GM19193 (cell line): Measurements from ENCODE around the gene ZFYVE9.

Source experiments
- POLR2A ChIP-seq: IDR thresholded peaks from 4 replicates; pipeline ENCODE4 v1.6.1; 2011; ENCODE audit not compliant: insufficient read depth, insufficient read length; ENCODE audit errors: extremely low read depth

Gene ZFYVE9

DNA sequence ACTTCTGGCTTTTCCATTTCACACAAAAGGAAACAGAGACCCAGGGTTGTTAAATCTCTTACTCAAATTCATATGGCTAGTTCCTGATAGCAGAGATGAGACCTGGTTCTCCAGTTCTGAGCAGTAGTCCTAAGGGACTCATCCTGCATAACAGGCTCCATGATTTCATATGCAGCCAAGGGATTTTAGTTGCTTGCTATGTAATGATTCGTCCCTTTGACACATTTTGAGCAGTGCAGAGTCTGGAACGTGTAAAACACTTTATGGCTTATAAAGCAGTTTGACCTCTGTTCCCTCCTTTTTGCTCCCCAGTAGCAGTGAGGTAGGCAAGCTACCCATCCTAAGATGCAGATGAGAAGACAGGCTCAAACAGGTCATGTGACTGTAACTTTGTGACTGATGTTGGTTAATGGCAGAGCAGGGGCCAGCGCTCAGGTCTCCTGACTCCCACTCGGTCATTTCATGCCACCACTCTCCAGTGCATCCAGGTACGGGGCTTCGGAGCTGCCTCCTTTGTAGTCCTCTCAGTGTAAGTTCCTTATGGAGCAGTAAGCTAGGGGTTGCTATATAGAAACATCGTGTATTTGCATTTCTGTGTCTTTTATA, 199.9 kb downstream of the ZFYVE9 start:
- TF ChIP-seq POLR2A, result no peak

DNA sequence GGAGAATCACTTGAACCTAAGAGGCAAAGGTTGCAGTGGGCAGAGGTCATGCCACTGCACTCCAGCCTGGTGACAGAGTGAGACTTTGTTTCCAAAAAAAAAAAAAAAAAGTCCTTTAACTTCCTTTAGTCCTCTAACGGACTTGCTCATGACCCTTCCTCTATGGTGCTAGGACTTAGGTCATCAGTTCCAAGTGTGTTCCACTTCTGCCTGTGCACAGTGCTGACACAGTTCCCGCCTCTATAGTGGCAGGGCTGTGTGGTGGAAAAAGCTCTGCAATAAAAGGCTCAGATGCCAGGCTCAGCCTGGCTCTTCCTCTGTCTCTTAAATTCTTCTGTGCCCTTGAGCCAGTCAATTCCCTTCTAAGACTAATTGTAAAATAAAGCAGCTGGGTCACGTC, 202.1 kb downstream of the ZFYVE9 start:
- TF ChIP-seq POLR2A, result no peak

DNA sequence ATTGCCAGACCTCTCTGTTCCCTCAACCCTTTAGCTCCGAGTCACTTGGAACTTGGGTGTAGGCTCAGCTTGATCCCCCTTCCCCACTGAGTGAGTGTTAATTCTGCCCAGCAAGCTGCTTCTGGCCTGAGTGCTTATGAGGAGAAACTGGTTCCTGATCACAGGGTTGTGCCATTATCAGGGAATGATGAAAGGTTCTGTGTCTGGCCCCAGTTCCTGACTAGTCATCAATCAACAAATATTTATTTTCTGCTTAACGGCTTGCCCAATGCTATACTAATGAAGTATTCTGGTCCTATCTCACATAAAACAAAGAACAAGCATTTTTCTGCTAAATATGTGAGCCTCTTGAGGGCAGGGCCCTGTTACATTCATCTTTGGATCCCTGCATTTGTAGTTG, 203.4 kb downstream of the ZFYVE9 start:
- TF ChIP-seq POLR2A, result no peak

DNA sequence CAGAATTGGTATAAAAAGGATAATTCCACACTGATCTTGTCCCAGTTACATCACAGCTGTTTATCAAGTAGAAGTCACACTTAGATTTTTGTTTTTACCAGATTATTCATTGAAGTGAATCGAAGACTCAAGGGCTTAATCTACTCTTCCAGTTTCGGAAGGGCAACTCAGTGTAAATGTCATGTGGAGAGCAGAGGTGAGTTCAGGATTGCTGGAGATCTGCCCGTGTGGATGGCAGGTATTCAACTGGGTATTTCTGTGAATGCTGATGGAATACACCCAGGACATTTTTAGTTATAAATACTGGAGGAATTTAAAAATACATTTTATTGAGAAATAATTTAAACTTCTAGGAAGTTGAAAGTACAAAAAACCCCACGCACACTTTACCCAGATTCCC, 204.8 kb downstream of the ZFYVE9 start:
- no peak for TF ChIP-seq POLR2A

DNA sequence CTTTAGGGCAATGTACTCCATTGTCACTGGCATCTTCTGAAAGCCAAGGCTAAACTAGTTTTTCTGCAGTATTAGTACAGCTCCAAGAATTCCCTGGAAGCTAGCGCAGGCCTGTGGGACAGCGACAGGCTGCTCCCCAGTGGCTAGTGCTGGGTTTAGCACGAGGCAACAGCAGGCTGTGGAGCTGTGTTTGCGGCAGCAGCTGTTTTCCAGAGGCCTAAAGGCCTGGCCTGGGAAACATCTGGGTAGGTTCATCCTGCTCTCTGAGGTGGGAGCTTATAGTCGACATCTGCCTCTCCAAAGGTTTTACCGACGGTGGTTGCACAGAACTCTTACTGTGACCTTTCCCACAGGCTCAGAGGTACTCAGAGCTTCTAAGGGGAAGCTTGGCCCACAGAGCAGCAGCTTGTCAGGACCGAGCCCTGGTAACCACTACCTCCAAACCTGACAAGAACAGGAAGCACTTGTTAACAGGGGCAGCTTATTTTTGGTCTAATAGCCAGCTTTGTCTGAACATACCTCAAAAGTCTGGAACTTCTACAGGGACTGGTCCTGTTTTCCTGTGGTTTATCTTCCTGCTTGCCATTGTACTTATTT, 206.9 kb downstream of the ZFYVE9 start:
- TF ChIP-seq POLR2A, result no peak

DNA sequence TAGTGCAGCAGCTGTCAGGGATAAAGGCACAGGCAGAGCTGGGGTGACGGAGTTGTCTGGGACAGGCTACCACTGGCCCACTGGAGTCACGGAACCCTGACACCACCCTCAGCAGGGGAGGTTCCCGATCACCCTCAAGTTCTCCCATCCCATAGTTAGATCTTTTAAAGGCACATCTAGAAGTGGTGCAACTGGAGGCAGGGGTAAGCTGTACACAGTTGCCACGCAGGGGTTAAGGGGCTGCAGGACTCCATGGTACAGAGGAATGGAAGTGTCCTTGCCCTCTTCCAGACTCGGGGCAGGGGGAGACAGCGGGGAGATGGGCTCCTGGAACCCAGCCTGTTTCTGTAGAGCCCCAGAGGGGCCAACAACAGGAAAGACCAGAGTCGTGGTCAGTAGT, 210.8 kb downstream of the ZFYVE9 start:
- TF ChIP-seq POLR2A, result no peak

DNA sequence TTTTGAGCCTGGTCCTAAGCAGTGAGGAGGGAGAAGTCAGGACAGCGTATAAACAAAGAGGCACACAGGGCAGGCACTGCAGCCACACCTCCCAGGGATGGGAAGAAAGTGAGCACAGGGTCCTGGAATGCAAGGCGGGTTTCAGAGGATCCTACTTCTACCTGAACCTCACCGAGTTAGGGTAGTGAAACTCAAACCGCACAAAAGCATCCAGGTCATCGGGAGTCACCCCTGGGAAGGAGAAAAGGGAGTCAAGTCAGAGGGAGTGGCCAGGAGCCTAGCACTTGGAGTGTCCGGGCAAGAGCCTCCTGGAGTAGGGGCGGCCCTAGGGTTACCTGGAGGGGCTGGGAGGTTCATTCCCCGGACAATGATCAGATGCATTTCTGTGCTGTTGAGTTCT, 213.5 kb downstream of the ZFYVE9 start:
- no peak for TF ChIP-seq POLR2A

DNA sequence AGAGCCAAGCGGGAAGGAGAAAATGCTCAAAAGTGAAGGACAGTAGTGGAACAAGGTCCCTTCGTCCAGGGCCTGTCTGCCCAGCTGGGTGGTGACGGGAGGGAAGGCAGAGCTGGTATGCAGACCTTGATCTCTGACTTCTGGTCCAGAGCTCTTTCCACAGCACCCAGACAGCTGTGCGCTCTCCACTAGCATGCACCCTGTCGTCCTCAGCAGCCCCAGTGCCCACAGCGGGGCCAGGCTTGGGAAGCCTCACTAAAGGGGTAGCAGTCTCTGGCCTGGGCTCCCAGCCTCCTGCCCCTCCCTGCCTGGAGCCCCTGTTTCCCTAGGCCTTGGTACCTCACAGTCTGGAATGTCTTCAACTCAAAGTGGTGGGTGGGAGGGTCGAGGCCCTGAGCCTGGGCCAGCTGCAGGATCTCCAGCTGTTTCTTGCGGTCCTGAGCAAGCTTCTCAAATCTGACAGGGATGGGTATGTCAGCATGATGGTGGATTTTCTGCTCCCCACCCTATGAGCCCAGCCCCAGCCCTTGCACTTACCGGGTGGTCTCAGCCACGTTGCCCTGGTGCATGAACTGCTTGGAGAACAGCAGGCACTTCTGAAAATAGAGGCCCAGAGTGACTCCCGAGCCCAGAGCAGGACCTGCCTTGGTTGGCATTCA, 214.1 kb downstream of the ZFYVE9 start:
- TF ChIP-seq POLR2A, result no peak

DNA sequence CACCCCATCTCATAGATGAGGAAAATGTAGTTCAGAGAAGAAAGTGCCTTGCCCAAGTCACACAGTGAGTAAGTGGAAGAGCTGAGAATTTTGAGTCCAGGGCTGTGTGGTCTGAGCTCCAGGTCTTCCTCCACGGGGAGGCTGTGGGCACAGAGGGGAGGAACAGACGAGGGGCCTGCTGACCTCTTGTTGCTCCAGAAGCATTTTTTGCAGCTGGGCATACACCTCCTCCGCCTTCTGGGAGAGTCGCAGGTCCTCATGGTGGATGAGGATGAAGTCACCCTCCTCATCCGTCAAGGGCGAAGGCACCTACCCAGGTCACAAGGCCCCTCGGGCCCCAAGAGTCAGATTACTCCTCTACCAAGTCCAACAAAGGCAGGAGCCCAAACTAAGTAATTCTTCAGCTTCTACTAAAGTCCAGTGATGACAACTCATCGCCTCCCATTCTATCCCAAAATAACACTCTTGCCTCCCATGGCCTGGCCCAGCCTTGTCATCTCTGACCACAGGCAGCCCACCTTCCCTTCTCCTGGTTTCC, 215.0 kb downstream of the ZFYVE9 start:
- TF ChIP-seq POLR2A, result no peak

DNA sequence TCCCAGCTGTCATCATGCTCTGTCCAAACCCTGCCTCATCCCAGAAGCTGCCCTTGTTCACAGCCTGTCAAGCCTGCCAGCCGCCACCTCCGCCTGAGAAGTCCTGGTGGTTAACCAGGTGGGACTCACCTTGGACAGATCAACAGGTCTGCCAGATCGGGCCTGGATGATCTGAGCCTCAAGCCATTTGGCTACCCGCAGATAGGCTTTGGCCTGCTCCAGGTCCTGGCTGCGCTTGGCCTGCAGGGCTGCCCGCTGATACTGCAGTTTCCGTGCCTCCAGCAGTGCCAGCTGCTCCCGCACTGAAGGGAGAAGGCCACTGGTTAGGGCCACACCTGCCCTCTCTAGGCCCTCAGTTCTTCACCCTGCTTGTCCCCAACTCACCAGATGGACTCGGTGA, 215.5 kb downstream of the ZFYVE9 start:
- no peak for TF ChIP-seq POLR2A

DNA sequence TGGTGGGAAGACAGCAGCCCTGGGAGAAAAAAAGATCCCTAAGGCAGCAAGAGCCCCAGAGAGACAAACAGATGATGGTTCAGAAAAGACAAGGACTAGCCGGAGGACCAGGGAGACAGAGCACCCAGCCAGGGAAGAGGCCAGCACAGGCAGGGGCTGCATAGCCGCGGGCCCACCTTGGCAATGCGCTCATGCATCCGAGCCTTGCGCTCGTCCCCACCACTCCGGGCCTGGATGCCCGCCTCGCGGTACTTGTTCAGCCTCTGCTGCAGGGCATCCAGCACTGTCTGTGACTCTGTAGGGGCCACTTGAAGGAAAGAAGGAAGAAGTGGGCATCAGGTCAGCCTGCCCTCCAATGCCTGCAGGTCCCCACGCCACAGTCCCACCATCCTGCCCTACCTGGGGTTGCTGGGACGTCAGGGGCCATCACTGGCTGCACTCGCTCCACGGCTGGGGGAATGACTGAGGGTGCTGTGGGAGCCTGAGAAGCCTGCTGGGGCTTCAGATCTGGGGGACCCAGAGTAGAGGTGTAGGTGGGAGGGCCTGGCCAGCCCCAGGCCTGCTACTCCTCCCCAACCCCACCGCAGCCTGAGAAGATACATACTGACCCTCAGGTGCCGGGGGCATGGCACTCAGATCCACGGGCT, 217.1 kb downstream of the ZFYVE9 start:
- no peak for TF ChIP-seq POLR2A

DNA sequence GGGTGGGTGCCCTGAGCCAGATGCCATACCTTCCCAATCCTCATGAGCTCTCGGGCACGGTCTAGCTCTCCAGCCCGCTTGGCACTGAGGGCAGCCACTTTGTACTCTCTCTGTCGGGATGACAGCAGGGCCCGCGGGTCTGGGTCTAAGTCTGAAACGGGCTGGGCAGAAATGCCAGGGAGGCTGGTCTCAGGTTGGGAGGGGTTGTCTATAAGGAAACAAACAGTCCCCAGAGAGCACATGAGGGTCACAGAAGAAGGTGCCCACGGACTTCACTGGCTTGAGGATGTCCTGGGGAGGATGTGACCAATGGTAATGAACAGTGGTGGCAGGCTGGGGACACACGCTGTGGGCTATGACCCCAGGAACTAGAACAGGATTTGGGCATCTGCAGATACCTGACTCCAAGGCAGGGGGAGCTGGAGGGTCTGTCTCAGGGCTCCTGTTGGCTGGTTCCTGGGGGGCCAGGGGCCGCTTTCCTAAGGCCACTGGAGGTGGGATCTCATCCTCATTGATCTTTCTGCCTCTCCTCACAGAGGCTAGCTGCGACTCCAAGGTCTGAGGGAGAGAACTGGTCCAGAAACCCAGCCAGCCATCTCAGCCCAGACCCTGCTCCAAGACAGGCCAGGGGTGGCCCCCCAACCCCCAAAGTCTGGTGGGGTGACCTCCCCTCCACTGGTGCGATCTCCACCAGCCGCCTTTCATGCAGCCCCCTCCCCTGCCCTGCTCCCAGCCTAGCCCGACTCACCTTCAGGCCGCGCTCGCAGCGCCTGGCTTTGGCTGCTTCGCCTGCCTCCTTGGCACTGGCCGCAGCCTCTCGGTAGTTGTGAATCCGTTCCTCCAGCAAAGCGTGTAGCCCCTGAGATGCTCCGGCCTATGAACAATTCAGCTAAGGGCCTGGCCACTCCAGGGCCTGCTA, 218.0 kb downstream of the ZFYVE9 start:
- no peak for TF ChIP-seq POLR2A

DNA sequence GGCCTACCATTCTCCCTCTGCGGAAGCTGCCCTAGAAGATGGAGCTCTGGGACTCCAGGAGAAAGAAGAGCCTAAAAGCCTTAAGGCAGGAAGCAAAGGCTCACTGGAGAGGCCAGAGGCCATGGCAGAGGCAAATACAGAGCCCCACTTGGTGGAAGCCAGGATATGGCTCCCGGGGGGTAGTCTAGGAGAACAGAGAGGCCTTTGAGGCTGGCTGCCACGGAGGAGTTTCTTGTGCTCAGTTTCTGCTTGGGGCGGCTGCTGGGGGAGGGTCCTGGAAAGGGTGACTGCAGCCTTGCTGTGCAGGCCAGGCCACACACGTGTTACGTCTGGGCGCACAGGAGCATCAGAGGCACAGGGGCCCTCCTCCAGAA, 218.7 kb downstream of the ZFYVE9 start:
- TF ChIP-seq POLR2A, result no peak

DNA sequence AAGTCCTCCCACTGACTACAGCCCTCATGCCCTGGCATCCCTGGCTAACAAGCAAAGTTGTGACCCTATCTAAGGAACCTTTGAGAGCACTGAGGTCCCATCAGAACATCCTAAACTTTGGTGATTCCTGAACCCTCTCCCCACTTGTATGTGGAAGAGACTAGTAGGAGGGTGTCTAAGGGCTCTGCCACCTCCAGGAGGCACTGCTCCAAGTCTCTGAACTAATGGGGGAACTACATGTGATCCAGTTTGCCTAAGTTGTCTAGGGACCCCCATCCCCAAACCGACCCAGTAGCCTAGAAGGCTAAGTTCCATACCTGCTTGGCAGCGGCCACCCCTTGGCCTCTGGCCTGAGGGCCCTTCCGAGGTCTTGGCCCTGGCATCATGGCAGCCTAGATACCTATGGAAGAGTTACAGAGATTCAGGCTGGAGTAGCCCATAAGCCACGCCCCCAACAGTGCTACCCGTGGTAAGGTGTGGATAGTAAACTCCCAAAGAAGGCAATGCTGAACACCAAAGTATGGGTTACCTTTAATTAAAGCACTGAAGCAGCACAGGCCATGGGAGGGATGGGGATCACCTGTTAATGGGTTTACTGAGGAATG, 222.4 kb downstream of the ZFYVE9 start:
- TF ChIP-seq POLR2A, result no peak
